ENCODE results near the gene MDM1. TPM values are rescaled to one million over a fixed set of nuclear protein-coding genes. Genes with fewer than 3 reads are reported as not detected.
A peak's percentile ranks its signal among the peaks of the same experiment; 100 is the strongest.

MDM1 gene
- total RNA-seq, 1 donor, result 23.2 TPM

DNA sequence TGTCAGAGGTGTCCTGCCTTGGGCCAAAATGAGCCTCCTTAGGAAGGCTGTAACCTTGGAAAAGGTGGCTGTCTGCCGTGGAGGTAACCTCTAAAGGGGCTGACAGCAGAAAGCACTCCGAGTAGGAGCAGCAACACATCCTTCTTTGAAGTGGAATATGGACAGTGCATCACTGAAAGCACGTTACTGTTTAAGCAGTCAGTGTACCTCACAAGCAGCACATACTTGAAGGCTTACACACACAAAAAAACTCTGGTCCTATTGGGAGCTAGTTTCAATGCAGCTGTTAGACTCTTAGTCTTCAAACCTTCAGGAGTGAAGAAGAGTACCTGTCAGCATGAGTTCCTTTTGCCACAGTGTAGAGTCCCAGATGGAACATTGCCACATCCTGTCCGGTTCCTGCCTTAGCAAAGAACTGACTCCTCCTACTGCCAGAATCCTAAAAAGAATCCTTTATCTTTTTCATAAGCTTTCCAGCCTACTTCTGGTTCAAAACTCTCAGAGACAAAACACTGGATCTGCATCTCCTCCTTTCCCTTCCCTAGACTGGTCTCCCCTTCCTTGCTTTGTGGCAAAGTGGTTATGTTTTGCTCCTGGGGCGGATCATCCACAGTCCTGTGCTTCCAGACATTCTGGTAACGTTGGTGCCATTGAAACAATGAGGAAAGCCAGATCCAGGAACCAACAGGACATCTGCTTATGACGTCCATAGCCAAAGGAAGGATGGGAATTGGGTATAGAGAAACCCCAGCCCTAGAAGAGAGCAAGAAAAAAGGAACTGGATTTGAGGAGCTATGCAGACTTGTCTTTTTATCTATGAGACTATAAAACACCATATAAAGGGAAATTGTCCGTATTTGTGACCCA, 8.5 kb upstream of the MDM1 start:
- TF ChIP-seq CTCF (IDR thresholded peaks at IDR 0.05; ENCODE audit: insufficient read depth, low read length), result no peak
- H3K4me3 ChIP-seq (ENCODE audit: low read depth, low read length), result no peak overlapping the region
- no peak for DNase-seq (ENCODE audit: low read depth)

GRCh38 chr12:68336889-68337303, 4.7 kb upstream of the MDM1 start:
- H3K4me3 ChIP-seq (ENCODE audit: low read depth, low read length), result no peak overlapping the region
- DNase-seq (ENCODE audit: low read depth), result no peak
- no peak for TF ChIP-seq CTCF (IDR thresholded peaks at IDR 0.05; ENCODE audit: insufficient read depth, low read length)

DNA sequence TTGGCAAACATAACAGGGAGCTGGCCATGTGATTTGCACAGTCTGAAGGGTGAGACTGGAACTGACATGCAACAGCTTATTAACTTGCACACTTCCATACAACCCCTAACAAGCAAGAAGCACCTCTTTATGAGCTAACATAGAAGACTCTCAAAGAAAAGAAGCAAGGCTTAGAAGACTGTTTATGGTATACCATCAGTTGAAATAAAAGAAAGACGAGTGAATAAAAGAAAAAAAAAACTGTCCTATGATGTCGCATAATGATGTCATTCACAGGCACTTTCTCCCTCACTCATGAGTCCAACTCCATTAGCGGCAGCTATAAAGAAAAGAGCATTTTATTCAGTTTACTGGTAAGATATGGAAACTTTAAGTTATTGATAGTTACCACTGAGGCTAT, 3.3 kb upstream of the MDM1 start:
- no peak for DNase-seq (ENCODE audit: low read depth)
- H3K4me3 ChIP-seq (ENCODE audit: low read depth, low read length), result no peak overlapping the region
- no peak for TF ChIP-seq CTCF (IDR thresholded peaks at IDR 0.05; ENCODE audit: insufficient read depth, low read length)

GRCh38 chr12:68334132-68334531, 2.0 kb upstream of the MDM1 start:
- no peak overlapping the region for H3K4me3 ChIP-seq (ENCODE audit: low read depth, low read length)
- TF ChIP-seq CTCF (IDR thresholded peaks at IDR 0.05; ENCODE audit: insufficient read depth, low read length), result no peak
- no peak for DNase-seq (ENCODE audit: low read depth)

GRCh38 chr12:68332728-68333630, 817 bp upstream of the MDM1 start:
- TF ChIP-seq CTCF (IDR thresholded peaks at IDR 0.05; ENCODE audit: insufficient read depth, low read length), result no peak
- no peak for DNase-seq (ENCODE audit: low read depth)

GRCh38 chr12:68331500-68331868, 678 bp downstream of the MDM1 start:
- DNase-seq (ENCODE audit: low read depth), result no peak
- TF ChIP-seq CTCF (IDR thresholded peaks at IDR 0.05; ENCODE audit: insufficient read depth, low read length), result no peak
- peak overlapping the region; percentile 84 for H3K4me3 ChIP-seq (ENCODE audit: low read depth, low read length)

More at GRCh38 chr12:68332728-68333630, 817 bp upstream of the MDM1 start:
- H3K4me3 ChIP-seq (ENCODE audit: low read depth, low read length), result peak overlapping the region; percentile 74

All from fibroblast of the aortic adventitia (primary cell).